A673 (cell line): ENCODE results near the gene SPACA7. TPM values are rescaled to one million over a fixed set of nuclear protein-coding genes. Genes with fewer than 3 reads are reported as not detected.

Experiments used
- BruUV-seq: library from RNA; stranded (reverse); fragments of 400-500 nt; replicated peaks from 2 replicates; lab custom pipeline; 2021; lab: Mats Ljungman, UMichigan
- CTCF ChIA-PET: fragments of 300-600 bp; sonication (Branson Sonifier 250); formaldehyde crosslinking; loops from one replicate; lab custom pipeline; 2022; ENCODE audit warnings: antibody characterized with exemption; lab: Charles Lee
- POLR2A ChIA-PET: fragments of 300-600 bp; sonication (Branson Sonifier 250); formaldehyde crosslinking; loops from one replicate; lab custom pipeline; 2022; ENCODE audit warnings: antibody characterized with exemption; ENCODE audit not compliant: low non-redundant PET; lab: Charles Lee
- DNase-seq: peaks from one replicate; pipeline ENCODE4 v3.0.0-alpha.2; 2015; ENCODE audit warnings: low spot score
- H3K27ac ChIP-seq: fragments of 200-600 bp; sonication (generic); 2 replicates; pipeline ENCODE4 v1.5.1; 2016; ENCODE audit warnings: mixed run types, low read depth, mild to moderate bottlenecking, mixed read lengths, antibody characterized with exemption, low read length; ENCODE audit not compliant: poor library complexity, severe bottlenecking
- H3K27me3 ChIP-seq: fragments of 200-600 bp; sonication (generic); replicated peaks from 2 replicates; pipeline ENCODE4 v1.6.1; 2017; ENCODE audit warnings: mixed run types, low read depth, mild to moderate bottlenecking, mixed read lengths, antibody characterized with exemption, low read length; ENCODE audit not compliant: insufficient read depth, poor library complexity
- H3K36me3 ChIP-seq: fragments of 200-600 bp; sonication (generic); 2 replicates; pipeline ENCODE4 v1.6.1; 2016; ENCODE audit warnings: mixed run types, mild to moderate bottlenecking, mixed read lengths, antibody characterized with exemption, low read length; ENCODE audit not compliant: insufficient read depth, poor library complexity, severe bottlenecking
- H3K4me1 ChIP-seq: fragments of 200-600 bp; sonication (generic); 2 replicates; pipeline ENCODE4 v1.6.1; 2017; ENCODE audit warnings: mixed run types, mild to moderate bottlenecking, mixed read lengths, antibody characterized with exemption, low read length; ENCODE audit not compliant: insufficient read depth, poor library complexity, severe bottlenecking
- H3K4me3 ChIP-seq: fragments of 200-600 bp; sonication (generic); 2 replicates; pipeline ENCODE4 v1.5.1; 2016; ENCODE audit warnings: low read depth, mixed run types, mild to moderate bottlenecking, mixed read lengths, low read length; ENCODE audit not compliant: poor library complexity, severe bottlenecking
- H3K9me3 ChIP-seq: fragments of 200-600 bp; sonication (generic); 2 replicates; pipeline ENCODE4 v1.6.1; 2016; ENCODE audit warnings: mixed run types, low read depth, mild to moderate bottlenecking, mixed read lengths, antibody characterized with exemption, low read length; ENCODE audit not compliant: poor library complexity, severe bottlenecking
- EZH2 ChIP-seq: fragments of 200-600 bp; sonication (generic); IDR thresholded peaks from 2 replicates; pipeline ENCODE4 v1.6.1; 2017; ENCODE audit warnings: borderline replicate concordance, low read depth, mild to moderate bottlenecking, mixed read lengths, antibody characterized with exemption, low read length; ENCODE audit not compliant: poor library complexity, severe bottlenecking
- intact Hi-C: fragments of 100-400 bp; cut with micrococcal nuclease; formaldehyde crosslinking; loops from one replicate; pipeline ENCODE4 v1.10.0; 2022; ENCODE audit not compliant: unreplicated experiment
- total RNA-seq: library from RNA; stranded (reverse); gene quantifications from 2 replicates; pipeline ENCODE4 v1.2.3, GENCODE V29; 2021
- TF ChIP-seq, protein P1 (sequence below): fragments of 300-800, 200-600 bp; sonication (generic); conservative IDR thresholded peaks from 2 replicates; pipeline ENCODE4 v1.5.1; 2017; ENCODE audit warnings: low read depth, mild to moderate bottlenecking, antibody characterized with exemption, low read length, moderate library complexity, mixed read lengths

Gene SPACA7
- total RNA-seq, 1 experiment from 2014 or later, result not detected

DNA sequence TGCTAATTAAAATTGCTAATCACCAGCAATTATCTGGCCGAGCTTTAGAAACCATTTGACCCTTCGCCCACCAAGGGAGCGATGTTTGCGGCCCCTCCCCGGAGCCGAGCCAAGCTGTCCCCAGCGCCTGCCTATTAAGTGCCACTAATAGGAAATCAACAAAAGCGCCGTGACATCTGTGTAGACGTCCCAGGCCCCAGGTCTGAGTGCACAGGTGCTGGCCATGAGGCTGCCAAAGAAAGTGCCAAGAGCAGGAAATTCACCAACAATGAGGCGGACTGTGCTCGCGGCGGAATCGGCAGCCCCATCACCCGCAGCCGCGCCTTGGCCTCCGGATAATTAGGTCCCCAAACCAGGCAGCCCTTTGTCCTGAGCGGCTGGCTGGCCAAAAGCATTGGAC, 44.5 kb upstream of the SPACA7 start:
- no peak for TF ChIP-seq EZH2
- TF ChIP-seq, protein P1, sequence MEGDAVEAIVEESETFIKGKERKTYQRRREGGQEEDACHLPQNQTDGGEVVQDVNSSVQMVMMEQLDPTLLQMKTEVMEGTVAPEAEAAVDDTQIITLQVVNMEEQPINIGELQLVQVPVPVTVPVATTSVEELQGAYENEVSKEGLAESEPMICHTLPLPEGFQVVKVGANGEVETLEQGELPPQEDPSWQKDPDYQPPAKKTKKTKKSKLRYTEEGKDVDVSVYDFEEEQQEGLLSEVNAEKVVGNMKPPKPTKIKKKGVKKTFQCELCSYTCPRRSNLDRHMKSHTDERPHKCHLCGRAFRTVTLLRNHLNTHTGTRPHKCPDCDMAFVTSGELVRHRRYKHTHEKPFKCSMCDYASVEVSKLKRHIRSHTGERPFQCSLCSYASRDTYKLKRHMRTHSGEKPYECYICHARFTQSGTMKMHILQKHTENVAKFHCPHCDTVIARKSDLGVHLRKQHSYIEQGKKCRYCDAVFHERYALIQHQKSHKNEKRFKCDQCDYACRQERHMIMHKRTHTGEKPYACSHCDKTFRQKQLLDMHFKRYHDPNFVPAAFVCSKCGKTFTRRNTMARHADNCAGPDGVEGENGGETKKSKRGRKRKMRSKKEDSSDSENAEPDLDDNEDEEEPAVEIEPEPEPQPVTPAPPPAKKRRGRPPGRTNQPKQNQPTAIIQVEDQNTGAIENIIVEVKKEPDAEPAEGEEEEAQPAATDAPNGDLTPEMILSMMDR, result no peak
- POLR2A ChIA-PET, result no interaction called here
- no TSS peak for BruUV-seq
- Histone ChIP-seq H3K27me3 (peaks cover 47% of the 10 kb centered on the region), H3K4me1 (no peaks in the 10 kb centered on the region), H3K27ac (no peak overlapping the region), H3K9me3 (no peaks in the 10 kb centered on the region), H3K36me3 (no peaks in the 10 kb centered on the region), H3K4me3 (no peak overlapping the region)
- intact Hi-C loops, result no loop called here
- CTCF ChIA-PET, result no interaction called here
- DNase-seq, result no peak

DNA sequence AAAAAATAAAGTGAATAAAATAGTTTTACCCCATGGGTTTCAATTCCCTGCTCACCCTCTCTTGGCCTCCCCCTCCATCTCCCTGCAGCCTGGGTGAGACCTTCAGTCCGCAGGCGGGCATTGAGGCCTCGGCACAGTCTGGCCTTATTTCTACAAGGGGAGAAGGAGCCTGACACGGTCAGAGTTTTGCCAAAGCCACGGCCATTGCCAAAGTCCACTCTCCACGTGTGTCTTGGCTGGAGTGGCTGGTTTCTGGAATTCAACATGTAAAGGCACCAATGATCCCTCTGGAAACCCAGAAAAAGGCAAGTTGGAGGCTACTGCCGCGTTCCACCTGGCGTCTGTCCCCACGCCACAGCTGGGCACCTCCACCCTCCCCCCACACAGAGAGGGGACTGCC, 43.4 kb upstream of the SPACA7 start:
- no TSS peak for BruUV-seq
- intact Hi-C loops, result no loop called here
- Histone ChIP-seq H3K9me3 (no peaks in the 10 kb centered on the region), H3K27me3 (peaks cover 44% of the 10 kb centered on the region), H3K27ac (no peak overlapping the region), H3K36me3 (no peaks in the 10 kb centered on the region), H3K4me3 (no peak overlapping the region), H3K4me1 (no peaks in the 10 kb centered on the region)
- TF ChIP-seq, protein P1, result no peak
- TF ChIP-seq EZH2, result no peak
- ChIA-PET POLR2A (no interaction called here), CTCF (no interaction called here)
- no peak for DNase-seq

DNA sequence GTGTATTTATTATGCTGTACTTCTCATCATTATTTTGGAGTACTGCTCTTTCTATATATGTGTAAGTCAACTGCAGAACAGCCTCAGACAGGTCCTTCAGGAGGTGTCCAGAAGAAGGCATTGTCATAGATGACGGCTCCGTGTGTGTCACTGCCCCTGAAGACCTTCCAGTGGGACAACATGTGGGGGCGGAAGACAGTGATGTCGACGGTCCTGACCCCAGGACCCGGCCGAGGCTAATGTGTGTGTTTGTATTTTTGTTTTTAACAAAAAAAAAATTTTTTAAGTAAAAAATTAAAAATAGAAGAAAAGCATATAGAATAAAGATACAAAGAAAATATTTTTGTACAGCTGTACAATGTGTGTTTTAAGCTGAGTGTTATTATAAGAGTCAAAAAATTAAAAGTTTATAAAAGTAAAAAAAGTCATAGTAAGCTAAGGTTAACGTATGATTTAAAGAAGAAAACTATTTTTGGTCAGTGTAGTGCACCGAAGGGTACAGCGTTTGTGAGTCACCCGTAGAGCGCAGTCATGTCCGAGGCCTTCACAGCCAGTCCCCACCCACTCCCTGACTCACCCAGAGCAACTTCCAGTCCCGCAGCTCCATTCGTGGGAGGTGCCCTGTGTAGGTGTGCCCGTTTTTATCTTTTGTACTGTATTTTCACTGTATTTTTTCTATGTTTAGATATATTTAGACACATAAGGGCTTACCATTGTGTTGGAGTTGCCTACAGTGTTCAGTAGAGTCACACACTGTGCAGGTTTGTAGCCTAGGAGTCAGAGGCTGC, 42.2 kb upstream of the SPACA7 start:
- POLR2A ChIA-PET, result no interaction called here
- DNase-seq, result no peak
- Histone ChIP-seq H3K27me3 (peaks cover 38% of the 10 kb centered on the region), H3K4me3 (no peak overlapping the region), H3K9me3 (no peaks in the 10 kb centered on the region), H3K4me1 (no peaks in the 10 kb centered on the region), H3K36me3 (no peaks in the 10 kb centered on the region), H3K27ac (no peak overlapping the region)
- intact Hi-C loops, result no loop called here
- CTCF ChIA-PET, result no interaction called here
- no TSS peak for BruUV-seq
- TF ChIP-seq, protein P1, result no peak
- TF ChIP-seq EZH2, result no peak
